ENCODE results near the gene ABCB7.
A peak's percentile ranks its signal among the peaks of the same experiment; 100 is the strongest.
"Not testable (repeated sequence)": the region's sequence is repeated elsewhere in the genome, so short reads cannot be mapped to it uniquely, and the experiment has no call there.

The ABCB7 gene

DNA sequence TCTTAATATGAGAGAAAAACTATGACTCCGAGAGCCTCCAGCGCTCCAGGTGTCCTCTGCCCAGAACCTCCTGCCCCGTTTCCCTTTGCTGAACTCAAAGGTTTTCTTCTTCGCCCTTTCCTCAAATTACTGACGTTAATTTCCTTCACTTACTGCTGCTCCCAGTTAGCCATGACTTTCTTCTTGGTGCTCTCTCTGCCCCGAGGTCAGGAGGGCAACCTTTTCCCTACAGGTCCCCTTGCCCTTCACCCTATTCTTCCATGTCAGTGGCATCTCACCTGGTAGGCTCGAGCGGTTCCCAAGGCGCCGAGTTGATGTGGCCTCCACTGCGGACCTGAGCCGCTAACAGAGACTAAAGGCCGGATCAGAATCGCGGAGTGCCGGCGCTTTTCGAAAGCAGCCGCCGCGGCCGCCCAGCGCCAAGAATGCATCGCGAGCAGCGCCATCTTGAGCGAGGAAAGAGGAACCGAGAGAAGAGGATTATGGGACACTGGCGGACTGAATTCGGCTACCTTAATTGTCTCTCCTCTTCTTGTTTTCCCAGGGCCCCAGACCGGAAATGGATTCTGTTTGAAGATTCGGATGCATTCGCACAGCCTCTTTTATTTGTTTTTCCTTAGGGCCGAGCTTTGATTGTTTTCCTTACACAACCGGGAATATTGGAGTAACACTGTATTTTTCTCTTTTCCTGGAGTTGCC lies at the start of gene ABCB7:
Gene ABCB7 (minus strand): TSS at position 457 of the 699 bp plus-strand sequence. CDS start 11 bp downstream, at position 446.
- peak in 2 of 4 experiments; percentile 18 to 51 for DNase-seq

DNA sequence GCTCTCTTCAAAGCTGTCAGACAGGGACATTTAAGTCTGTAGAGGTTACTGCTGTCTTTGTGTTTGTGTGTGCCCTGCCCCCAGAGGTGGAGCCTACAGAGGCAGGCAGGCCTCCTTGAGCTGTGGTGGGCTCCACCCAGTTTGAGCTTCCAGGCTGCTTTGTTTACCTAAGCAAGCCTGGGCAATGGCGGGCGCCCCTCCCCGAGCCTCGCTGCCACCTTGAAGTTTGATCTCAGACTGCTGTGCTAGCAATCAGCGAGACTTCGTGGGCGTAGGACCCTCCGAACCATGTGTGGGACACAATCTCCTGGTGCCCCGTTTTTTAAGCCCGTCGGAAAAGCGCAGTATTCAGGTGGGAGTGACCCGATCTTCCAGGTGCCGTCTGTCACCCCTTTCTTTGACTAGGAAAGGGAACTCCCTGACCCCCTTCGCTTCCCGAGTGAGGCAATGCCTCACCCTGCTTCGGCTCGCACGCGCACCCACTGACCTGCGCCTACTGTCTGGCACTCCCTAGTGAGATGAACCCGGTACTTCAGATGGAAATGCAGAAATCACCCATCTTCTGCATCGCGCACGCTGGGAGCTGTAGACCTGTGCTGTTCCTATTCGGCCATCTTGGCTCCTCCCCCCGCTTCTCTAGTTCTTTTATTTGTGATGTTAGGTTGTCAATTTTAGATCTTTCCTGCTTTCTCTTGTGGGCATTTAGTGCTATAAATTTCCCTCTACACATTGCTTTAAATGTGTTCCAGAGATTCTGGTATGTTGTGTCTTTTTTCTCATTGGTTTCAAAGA lies 32.5 kb upstream of the ABCB7 start:
- DNase-seq: not testable (repeated sequence)

DNA sequence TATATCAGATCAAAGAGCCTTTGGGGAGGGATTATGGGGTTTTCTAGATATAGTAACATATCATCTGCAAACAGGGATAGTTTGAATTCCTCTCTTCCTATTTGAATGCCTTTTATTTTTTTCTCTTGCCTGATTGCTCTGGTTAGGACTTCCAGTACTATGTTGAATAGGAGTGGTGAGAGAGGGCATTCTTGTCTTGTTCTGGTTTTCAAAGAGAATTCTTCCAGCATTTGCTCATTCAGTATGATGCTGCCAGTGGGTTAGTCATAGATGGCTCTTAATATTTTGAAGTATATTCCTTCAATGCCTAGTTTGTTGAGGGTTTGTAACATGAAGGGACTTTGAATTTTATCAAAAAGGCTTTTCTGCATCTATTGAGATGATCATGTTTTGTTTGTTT lies 25.6 kb upstream of the ABCB7 start:
- no peak for DNase-seq

DNA sequence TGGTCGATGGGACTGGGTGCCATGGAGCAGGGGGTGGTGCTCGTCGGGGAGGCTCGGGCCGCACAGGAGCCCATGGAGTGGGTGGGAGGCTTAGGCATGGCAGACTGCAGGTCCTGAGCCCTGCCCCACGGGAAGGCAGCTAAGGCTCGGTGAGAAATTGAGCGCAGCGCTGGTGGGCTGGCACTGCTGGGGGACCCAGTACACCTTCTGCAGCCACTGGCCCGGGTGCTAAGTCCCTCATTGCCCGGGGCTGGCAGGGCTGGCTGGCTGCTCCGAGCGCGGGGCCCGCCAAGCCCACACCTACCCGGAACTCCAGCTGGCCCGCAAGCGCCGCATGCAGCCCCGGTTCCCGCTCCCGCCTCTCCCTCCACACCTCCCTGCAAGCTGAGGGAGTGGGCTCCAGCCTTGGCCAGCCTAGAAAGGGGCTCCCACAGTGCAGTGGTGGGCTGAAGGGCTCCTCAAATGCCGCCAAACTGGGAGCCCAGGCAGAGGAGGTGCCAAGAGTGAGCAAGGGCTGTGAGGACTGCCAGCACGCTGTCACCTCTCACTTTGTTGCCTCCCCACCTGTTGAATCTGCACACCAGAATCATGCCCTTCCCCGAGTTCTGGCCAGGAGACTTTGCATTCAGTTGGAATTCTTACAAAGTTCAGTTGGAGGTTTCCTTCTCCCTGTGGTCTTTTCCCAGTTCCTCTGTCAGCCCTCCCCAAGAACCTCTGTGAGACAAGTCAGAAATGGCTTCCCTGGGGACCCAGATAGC lies 23.6 kb upstream of the ABCB7 start:
- DNase-seq: not testable (repeated sequence)

DNA sequence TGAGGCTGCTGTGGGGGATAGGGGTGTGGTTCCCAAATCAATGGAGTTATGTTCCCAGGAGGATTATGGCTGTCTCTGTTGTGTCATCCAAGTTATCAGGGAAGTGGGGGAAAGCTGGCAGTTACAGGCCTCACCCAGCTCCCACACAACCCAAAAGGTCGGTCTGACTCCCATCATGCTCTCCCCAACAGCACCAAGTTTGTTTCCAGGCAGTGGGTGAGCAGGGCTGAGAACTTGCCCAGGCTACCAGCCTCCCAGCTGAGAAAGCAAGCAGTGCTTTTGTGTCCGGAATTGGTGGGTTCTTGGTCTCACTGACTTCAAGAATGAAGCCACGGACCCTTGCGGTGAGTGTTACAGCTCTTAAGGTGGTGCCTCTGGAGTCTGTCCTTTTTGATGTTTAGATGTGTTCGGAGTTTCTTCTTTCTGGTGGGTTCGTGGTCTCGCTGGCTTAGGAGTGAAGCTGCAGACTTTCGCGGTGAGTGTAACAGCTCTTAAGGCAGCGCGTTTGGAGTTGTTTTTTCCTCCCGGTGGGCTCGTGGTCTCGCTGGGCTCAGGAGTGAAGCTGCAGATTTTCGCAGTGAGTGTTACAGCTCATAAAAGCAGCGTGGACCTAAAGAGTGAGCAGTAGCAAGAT lies 16.3 kb upstream of the ABCB7 start:
- DNase-seq: not testable (repeated sequence)

DNA sequence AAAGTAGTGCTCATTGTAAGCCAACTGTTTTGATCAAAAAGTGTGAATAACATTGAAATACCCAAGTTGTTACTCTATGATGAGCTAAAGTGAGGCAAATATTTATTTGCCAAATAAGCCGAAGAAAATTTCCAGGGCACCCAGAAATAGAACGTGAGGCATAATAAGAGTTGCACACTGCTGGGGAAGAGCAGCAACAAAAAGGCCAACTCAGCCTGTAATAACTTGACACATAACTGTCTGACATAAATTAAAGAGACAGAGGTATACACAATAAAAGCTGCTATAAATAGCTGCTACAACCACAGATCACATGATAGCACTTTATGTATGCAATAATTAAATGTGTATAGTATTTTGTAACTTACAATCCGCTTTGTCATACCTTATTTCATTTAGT lies 2.0 kb upstream of the ABCB7 start:
- no peak for DNase-seq

DNA sequence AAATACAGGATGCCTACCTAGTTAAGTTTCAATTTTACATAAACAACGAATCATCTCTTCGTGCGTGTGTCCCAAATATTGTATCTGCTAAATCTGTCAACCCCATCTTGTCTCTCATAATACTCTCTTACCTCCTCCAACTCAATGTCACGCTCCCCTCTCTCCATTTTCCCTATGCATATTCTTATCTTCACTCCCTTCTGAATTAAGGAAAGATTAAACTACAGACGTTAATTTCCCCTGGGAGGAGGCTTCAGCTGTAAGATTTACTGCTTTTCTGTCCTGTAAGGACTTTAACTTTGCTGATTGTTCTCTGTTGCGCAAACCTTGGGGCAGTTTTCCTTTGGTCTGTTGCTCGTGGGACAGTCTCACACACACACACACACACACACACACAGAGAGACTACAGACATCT lies 455 bp upstream of the ABCB7 start:
- DNase-seq: no peak

DNA sequence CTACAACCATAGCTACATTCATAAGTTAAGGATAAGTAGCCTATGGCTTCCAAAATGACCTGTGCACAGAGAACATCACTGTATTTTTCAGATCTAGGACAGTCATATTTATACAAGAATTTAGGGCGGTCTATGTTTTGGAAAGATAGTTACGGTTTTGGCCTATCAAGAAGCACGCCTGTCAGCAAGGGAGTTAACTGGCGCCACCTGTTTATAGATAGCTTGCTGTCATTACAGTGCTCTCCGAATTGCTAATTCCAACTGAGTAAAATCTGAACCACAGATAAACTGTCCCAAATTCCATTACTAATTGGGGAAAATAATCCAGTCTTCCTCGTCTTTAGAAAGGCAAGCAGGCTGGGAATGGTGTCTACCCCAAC lies 646 bp downstream of the ABCB7 start:
- no peak for DNase-seq

DNA sequence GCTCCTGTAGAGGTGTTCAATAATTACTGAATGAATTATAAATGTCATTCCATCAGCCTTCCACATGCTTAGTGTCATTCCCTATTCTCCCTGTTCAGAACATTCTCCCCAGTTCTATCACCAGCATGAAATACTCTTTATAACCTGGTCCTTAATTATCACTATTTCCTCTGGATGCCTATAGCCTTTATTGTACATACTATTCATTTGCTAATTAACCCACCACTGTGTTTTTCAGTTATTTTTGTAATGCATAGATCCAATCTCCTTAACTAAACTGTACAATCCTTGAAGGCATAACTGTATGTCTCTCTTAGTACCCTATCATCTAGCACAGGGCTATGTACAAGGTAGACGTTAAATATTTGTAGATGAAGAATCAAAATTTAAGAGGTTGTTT lies 1.2 kb downstream of the ABCB7 start:
- DNase-seq: no peak

DNA sequence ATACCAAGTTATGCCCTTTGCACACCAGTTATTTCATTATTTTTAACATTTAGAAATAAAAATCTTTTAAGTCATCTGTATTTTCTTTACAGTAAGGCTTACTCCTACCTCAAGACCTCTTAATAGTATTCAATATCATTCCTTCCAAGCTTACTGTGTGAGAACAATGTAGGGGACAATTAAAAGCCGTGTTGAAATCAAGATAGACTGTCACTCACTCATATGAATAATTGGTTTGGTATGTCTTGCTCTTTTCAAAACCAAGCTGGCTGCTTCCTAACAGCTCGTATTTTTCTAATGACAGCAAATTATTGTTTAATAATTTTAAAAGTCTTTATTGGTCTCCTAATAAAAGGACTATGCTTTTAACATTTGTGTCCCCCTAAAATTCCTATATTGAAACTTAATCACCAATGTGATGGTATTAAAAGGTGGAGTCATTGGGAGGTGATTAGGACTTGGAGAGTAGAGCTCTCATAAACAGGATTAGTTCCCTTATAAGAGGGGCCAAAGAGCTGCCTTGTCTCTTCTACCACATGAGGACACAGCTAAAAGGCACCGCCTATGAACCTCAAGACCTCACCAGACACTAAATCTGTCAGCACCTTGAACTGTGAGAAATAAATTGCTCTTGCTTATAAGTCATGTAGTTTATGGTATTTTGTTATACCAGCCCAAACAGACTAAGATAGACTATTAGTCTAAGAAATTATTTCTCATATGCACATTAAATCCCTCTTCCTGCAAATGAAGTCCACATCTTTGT lies 4.1 kb downstream of the ABCB7 start:
- DNase-seq: no peak

DNA sequence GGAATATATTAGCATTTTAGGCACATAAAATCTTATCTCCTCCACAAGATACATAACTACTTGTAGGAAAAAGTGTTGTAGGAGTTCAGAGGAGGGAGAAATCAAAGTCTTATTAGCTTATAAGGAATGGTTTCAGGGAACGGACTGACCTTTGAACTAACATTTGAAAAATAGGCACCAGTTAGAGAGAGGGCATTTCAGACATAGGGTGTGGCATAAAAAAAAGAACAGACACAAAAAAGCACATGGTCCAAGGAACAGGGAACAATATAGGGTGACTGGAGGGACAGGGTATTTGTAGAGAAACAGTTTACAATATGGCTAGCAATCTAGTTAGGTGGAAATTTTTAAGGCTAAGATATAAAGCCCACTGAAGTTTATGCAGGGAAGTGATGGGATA lies 6.4 kb downstream of the ABCB7 start:
- no peak for DNase-seq

DNA sequence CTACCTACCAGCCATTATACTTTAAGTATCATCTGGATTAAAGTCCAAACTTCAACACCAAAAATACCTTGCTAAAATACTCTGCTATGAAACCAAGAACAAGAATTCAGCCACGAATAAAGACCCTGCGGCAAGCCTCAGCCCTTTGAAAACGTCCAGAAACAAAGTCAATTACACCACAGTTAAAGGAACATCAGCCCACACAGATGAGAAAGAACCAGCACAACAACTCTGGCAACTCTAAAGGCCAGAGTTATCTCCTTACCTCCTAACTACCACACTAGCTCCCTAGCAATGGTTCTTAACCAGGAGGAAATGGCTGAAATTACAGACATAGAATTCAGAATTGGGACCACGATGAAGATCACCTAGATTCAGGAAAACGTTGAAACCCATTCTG lies 23.4 kb downstream of the ABCB7 start:
- no peak for DNase-seq

DNA sequence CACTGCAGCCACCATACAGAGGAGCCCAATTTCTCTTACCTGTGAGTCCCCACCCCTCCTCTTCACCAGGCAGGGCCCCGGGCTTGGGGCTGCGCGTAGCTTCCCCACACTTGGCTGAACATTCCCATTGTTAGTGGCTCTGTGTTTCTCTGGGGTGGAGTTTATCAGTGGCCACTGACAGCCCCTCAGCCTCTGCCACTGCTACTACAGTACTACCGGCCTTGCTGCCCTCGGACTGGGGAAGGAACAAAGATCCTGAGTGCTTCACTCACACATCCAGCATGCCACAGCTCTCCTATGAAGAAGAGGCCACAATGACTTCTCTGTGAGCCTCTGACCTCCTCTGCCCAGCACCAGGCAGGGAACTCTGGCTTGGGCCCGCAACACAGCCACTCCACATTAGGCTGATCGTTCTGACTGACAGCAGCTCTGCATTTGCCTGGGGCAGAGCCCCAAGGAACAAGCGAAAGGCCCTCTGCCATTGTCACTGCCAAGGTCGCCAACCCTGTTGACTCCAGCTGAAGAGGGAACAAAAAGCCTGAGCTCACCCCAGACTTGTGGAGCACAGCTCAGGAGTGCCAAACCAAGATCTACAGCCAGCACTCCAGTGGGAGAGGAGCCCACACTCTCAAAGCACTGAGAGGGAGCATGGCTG lies 24.0 kb downstream of the ABCB7 start:
- DNase-seq: no peak

DNA sequence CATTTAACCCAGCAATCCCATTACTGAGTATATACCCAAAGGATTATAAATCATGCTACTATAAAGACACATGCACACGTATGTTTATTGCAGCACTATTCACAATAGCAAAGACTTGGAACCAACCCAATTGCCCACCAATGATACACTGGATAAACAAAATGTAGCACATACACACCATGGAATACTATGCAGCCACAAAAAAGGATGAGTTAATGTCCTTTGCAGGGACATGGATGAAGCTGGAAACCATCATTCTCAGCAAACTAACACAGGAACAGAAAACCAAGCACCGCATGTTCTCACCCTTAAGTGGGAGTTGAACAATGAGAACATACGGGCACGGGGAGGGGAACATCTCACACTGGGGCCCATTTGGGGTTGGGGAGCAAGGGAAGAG lies 27.0 kb downstream of the ABCB7 start:
- DNase-seq: not testable (repeated sequence)

DNA sequence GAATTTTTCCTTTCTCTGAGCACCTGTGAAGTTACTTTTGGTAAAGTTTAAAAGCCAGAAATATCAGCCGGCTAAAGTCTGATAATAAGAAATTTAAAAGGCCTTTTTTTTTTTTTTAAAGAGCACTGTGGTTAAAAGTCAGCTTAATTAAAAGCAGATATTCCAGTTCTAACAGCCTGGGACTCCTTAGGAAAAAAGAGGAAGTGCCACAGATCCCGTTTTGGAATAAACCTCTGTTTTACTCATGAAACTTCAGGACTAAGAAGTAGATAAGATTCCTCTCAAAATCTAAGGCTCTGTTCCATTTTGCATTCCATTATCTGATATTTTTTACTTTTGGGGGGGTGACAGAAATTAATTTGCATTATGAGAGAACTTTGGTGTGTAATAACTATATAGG lies 37.8 kb downstream of the ABCB7 start:
- no peak for DNase-seq

DNA sequence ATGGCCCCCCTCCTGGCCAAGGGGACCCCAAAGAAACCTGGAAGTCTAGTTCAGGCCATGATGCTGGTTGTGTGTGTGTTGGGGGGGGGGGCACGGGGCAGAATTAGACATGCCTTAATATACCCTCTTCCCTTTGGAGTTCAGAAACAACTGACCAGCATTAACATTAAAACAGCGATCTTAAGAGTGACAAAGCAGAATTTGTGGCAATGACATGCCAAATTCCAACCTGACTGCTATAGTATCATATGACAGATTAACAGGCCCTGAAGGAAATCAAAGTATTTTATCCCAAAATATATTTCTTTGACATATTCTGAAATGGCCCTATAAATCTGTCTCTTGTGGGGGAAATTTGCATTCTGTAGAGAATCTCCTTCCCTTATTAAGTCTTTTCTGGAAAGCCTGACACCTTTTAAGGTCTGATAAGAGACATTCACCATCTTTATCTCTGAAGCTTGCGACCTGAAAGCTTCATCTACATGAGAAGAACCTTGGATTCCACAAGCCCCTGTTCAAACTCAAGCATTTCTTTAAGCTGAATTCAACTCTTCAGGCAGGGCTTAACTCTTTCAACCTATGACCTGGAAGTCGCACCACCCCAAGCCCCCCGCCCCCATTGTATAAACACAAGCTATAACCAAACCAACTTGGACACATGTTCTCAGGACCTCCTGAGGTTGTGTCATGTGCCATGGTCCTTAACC lies 40.2 kb downstream of the ABCB7 start:
- no peak for DNase-seq

DNA sequence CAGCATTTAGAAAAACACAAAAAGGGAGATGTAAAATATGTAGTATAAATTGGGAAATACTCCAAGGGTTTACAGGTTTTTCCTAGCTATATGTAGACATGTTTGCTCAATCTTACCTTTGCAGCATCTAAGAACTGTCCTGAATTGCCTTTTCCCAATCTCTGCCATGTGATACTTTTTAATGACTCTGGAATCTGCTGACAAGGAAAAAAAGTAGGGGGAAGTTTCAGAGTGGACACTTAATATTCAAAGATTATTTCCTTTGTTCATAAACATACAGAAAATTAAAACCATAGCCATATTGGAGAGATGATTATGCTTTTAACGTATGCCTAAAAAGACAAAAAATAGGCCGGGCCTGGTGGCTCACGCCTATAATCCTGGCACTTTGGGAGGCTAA lies 41.4 kb downstream of the ABCB7 start:
- DNase-seq: no peak

DNA sequence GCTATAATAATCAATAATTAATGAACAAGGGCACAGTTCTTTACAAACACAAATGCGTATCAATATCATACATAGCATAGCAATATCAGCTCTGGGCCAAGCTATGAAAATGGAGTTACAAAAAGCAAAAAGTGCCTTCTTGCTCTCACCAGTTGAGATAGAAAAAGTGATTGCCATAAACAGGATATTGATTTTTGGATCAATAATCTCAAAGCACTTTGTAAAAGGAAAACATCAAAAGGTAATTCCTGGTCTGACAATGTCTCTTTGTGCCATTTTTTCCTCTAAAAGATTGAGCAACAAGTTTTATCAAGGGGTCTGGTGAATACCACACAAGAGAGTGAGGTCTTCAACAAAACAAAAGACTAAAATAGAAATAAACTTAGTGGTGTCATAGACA lies 42.4 kb downstream of the ABCB7 start:
- DNase-seq: no peak

DNA sequence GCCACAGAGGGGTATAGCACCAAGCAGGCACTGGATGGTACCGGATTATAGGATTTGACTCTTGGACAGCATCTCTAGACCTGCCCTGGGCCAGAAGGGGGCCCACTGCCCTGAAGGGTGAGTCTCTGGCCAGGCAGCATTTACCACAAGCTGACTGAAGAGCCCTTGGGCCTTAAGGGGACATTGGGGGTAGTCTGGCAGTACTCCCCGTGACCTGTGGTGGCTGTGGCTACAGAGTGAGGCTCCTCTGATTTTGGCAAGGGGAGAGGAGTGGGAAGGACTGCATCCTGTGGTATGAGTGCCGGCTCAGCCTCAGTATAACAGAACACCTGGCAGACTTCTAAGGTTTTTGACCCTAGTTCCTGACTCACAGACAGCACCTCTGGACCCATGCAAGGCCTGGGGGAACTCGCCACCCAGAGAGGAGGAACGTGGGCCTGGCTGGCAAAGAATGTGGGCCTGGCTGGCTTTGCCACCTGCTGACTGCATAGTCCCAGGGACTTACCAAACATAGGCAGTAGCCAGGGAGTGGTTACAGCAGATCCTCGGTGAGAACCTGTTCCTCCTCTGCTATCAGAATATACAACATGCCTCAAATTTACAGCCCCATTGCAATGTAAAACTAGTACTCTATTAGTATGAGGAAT lies 48.1 kb downstream of the ABCB7 start:
- no peak for DNase-seq

DNA sequence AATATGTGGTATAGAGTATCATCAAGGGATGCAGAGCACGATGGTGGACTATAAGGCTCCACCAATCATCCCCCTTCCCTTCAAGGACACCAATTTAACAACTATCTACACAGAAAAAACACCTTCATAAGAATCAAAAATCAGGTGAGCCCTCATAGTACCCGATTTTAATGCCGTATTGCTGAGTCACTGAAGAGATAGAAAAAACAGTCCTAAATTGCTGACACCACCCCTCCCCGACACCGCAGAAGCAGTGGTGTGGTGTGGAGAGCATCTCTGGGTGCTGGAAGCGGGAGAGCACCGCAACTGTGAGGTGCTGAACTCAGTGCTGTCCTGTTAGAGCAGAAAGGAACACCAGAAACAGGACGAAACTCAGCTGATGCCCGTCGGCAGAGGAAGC lies 49.3 kb downstream of the ABCB7 start:
- DNase-seq: no peak

DNA sequence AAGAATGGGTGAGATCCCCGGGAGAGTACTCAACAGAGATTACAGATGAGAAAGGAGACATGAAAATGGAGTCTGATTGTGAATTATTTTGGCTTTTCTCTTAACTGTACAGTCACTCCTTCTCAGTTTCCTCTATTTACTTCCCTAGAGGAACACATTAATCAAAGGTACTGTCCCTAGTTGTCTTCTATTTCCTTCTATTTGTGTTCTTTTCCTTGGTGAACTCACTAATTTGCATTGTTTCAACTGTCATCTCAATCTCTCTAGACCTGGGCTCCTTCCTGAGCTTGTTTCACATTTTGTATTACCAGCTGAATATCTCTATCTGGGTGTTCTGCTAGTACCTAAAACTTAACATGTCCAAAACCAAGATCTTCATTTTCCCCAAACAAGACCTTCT lies 59.8 kb downstream of the ABCB7 start:
- no peak for DNase-seq

Data from activated naive CD4-positive, alpha-beta T cell (primary cell).